ENCODE measurements around the gene EYS. TPM values are rescaled to one million over a fixed set of nuclear protein-coding genes. Genes with fewer than 3 reads are reported as not detected.

Gene EYS
- total RNA-seq, 2 donors from 2014 or later: 0.18 to 3.5 TPM

GRCh38 chr6:64987066-64987465 lies 720.0 kb downstream of the EYS start:
- Histone ChIP-seq H3K4me3 (no peak overlapping the region), H3K36me3 (no peaks in the 10 kb centered on the region), H3K9me3 (no peaks in the 10 kb centered on the region), H3K27me3 (replicated peaks; ENCODE audit: insufficient read depth) (no peaks in the 10 kb centered on the region), H3K27ac (no peak overlapping the region), H3K4me1 (replicated peaks) (no peaks in the 10 kb centered on the region)
- DNase-seq (ENCODE audit: low spot score): no peak
- intact Hi-C loops (cut with DNase I): no loop called here
- WGBS: 87% methylated on average over 4 of the region's 4 CpGs
- TF ChIP-seq CTCF (IDR thresholded peaks at IDR 0.05) (no peak), POLR2AphosphoS5 (IDR thresholded peaks at IDR 0.05) (no peak), POLR2A (IDR thresholded peaks at IDR 0.05) (no peak)

DNA sequence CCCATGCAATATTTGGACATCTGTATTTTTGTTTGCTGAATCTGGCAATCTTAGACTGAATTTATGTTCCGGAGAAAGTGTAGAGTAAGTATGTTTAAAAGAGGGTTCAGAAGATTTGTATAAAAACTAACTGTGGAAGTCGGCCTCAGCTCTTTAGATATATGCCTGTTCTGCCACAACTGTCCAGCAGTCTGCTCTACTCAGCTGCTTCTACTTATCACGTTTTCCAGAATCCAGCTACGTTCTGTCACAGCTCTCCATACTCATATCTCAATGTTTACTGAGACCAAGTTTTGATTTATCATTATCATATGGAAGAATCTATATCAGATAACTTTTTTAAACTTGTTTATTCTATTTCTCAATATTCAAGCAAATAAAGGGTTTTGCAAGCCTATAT lies 721.3 kb downstream of the EYS start:
- 49% methylated on average over 4 of the region's 4 CpGs for WGBS
- Histone ChIP-seq H3K4me3 (no peak overlapping the region), H3K27ac (no peak overlapping the region), H3K4me1 (replicated peaks) (no peaks in the 10 kb centered on the region), H3K27me3 (replicated peaks; ENCODE audit: insufficient read depth) (no peaks in the 10 kb centered on the region), H3K9me3 (no peaks in the 10 kb centered on the region), H3K36me3 (no peaks in the 10 kb centered on the region)
- no peak for DNase-seq (ENCODE audit: low spot score)
- intact Hi-C loops (cut with DNase I): no loop called here
- TF ChIP-seq POLR2AphosphoS5 (IDR thresholded peaks at IDR 0.05) (no peak), CTCF (IDR thresholded peaks at IDR 0.05) (no peak), POLR2A (IDR thresholded peaks at IDR 0.05) (no peak)

DNA sequence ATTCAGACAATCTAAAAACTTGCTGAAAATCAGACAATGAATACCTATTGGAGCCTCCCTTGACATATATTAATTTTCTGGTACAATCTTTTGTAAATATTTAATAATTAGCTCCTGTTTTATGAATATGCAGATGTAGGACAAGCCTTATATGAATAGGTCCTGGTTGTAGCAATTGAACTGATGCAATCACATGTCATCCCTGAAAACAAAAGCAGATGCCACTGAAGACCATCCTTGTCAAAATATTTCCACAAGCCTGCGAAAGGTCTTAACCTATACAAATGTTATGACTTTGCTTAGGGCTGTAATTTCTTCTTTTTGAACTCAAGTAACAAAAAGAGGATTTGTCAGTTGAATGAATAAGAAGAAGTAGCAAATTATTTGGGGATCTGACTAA lies 722.1 kb downstream of the EYS start:
- Histone ChIP-seq H3K4me3 (no peak overlapping the region), H3K36me3 (no peaks in the 10 kb centered on the region), H3K27me3 (replicated peaks; ENCODE audit: insufficient read depth) (no peaks in the 10 kb centered on the region), H3K27ac (no peak overlapping the region), H3K4me1 (replicated peaks) (no peaks in the 10 kb centered on the region), H3K9me3 (no peaks in the 10 kb centered on the region)
- DNase-seq (ENCODE audit: low spot score): no peak
- no peak for TF ChIP-seq CTCF (IDR thresholded peaks at IDR 0.05)
- TF ChIP-seq POLR2AphosphoS5 (IDR thresholded peaks at IDR 0.05): no peak
- TF ChIP-seq POLR2A (IDR thresholded peaks at IDR 0.05): no peak
- 77% methylated on average over 1 of the region's 1 CpG for WGBS
- intact Hi-C loops (cut with DNase I): no loop called here

DNA sequence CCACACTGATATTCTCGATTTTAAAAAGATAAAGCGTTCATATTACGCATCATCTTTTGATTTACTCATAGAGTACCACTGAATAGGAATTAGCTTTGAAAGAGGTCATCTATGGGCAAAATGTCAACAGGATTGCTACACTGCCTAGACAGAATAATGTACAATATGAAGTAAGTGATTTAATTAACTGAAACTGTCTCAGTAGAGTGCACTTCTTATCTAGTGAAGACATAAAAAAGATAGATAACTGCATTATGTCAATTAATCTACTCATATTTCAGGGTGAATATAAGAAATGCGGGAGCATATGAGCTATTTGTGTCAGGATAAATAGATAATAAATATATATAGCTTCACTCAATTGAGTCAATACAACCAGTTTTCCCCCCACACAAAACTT lies 723.9 kb downstream of the EYS start:
- no peak for DNase-seq (ENCODE audit: low spot score)
- no peak overlapping the region for H3K4me3 ChIP-seq
- intact Hi-C loops (cut with DNase I): no loop called here
- TF ChIP-seq POLR2AphosphoS5 (IDR thresholded peaks at IDR 0.05) (no peak), CTCF (IDR thresholded peaks at IDR 0.05) (no peak), POLR2A (IDR thresholded peaks at IDR 0.05) (no peak)
- H3K36me3 ChIP-seq: no peaks in the 10 kb centered on the region
- H3K9me3 ChIP-seq: no peaks in the 10 kb centered on the region
- H3K27ac ChIP-seq: no peak overlapping the region
- no peaks in the 10 kb centered on the region for H3K4me1 ChIP-seq (replicated peaks)
- WGBS: 93% methylated on average over 4 of the region's 4 CpGs
- H3K27me3 ChIP-seq (replicated peaks; ENCODE audit: insufficient read depth): no peaks in the 10 kb centered on the region

GRCh38 chr6:64973142-64973541 lies 733.9 kb downstream of the EYS start:
- H3K36me3 ChIP-seq: no peaks in the 10 kb centered on the region
- 83% methylated on average over 2 of the region's 2 CpGs for WGBS
- TF ChIP-seq POLR2A (IDR thresholded peaks at IDR 0.05): no peak
- no peak for TF ChIP-seq CTCF (IDR thresholded peaks at IDR 0.05)
- TF ChIP-seq POLR2AphosphoS5 (IDR thresholded peaks at IDR 0.05): no peak
- H3K27ac ChIP-seq: no peak overlapping the region
- H3K27me3 ChIP-seq (replicated peaks; ENCODE audit: insufficient read depth): no peaks in the 10 kb centered on the region
- intact Hi-C loops (cut with DNase I): no loop called here
- no peak overlapping the region for H3K4me3 ChIP-seq
- no peaks in the 10 kb centered on the region for H3K9me3 ChIP-seq
- DNase-seq (ENCODE audit: low spot score): no peak
- H3K4me1 ChIP-seq (replicated peaks): no peaks in the 10 kb centered on the region
